HepG2 (cell line): ENCODE measurements around the gene TLR5. TPM values are rescaled to one million over a fixed set of nuclear protein-coding genes. Genes with fewer than 3 reads are reported as not detected.

ENCODE experiments used
- ATM ChIP-seq: fragments of 450-650 bp; IDR thresholded peaks from 2 replicates; pipeline ENCODE4 v1.7.1; 2017; ENCODE audit warnings: mild to moderate bottlenecking, borderline replicate concordance
- CENPBD1 ChIP-seq: sonication (generic); formaldehyde crosslinking; IDR thresholded peaks from 2 replicates; pipeline ENCODE4 v1.8.0; 2022; ENCODE audit warnings: missing genetic modification reagents, low read depth, mild to moderate bottlenecking, borderline replicate concordance
- KLF6 ChIP-seq: IDR thresholded peaks from 2 replicates; pipeline ENCODE4 v1.8.0; 2016; ENCODE audit warnings: missing biosample characterization, missing genetic modification reagents
- MNT ChIP-seq: fragments of 450-650 bp; IDR thresholded peaks from 2 replicates; pipeline ENCODE4 v1.6.1; 2016
- RBM22 ChIP-seq: fragments of 200-400 bp; formaldehyde crosslinking; optimal IDR thresholded peaks from 2 replicates; pipeline ENCODE3; 2017; ENCODE audit warnings: mild to moderate bottlenecking, low read length, moderate library complexity
- ZBTB3 ChIP-seq: sonication (generic); formaldehyde crosslinking; IDR thresholded peaks from 2 replicates; pipeline ENCODE4 v1.4.0; 2020; ENCODE audit warnings: low read depth, mild to moderate bottlenecking, moderate library complexity, missing genetic modification reagents, borderline replicate concordance
- ZNF18 ChIP-seq: sonication (generic); formaldehyde crosslinking; IDR thresholded peaks from 2 replicates; pipeline ENCODE4 v1.8.0; 2022; ENCODE audit warnings: mild to moderate bottlenecking, missing genetic modification reagents; ENCODE audit not compliant: insufficient replicate concordance
- ZNF382 ChIP-seq: sonication (generic); formaldehyde crosslinking; IDR thresholded peaks from 2 replicates; pipeline ENCODE4 v1.5.0; 2020; ENCODE audit warnings: missing genetic modification reagents, mild to moderate bottlenecking, borderline replicate concordance
- ZNF761 ChIP-seq: sonication (generic); formaldehyde crosslinking; conservative IDR thresholded peaks from 2 replicates; pipeline ENCODE4 v1.4.0; 2020; ENCODE audit warnings: mild to moderate bottlenecking, missing genetic modification reagents
- ZNF768 ChIP-seq: sonication (generic); formaldehyde crosslinking; IDR thresholded peaks from 2 replicates; pipeline ENCODE4 v1.4.0; 2020; ENCODE audit warnings: missing genetic modification reagents
- polyA plus RNA-seq, 8 experiments: library from polyadenylated mRNA; depleted of rRNA in 3 of 8; stranded (reverse) in 7 of 8; unstranded in 1 of 8; fragments of >200 nt; fragmentation: Illumina TruSeq in 4 of 8; extraction: Trizol in 4 of 8; gene quantifications; 2 replicates each; pipeline versions ENCODE4 v1.2.1 to v1.2.3, GENCODE V29; 2011 to 2016; ENCODE audit warnings: low read depth in 4 of 8, missing spikeins in 1 of 8, mixed read lengths in 1 of 8; ENCODE audit not compliant: insufficient read depth in 1 of 8
- total RNA-seq, 5 experiments: library from RNA; depleted of rRNA; stranded (reverse); fragments of >200 nt; fragmentation: Illumina TruSeq; extraction: Trizol; gene quantifications; 2 replicates each; pipeline ENCODE4 v1.2.3, GENCODE V29; 2016; ENCODE audit warnings: low read depth in 1 of 5
- TF ChIP-seq, protein P1 (sequence below): sonication (generic); formaldehyde crosslinking; IDR thresholded peaks from 2 replicates; pipeline ENCODE4 v1.4.0; 2020; ENCODE audit warnings: missing genetic modification reagents
- TF ChIP-seq, protein P2 (sequence below): sonication (generic); formaldehyde crosslinking; IDR thresholded peaks from 2 replicates; pipeline ENCODE4 v1.4.0; 2020; ENCODE audit warnings: mild to moderate bottlenecking, missing genetic modification reagents

Gene TLR5
- total and polyA plus RNA-seq, 2 of the 13 experiments (the other 11 are each of a cell fraction or from before 2014, with no cell fraction given), result not detected

GRCh38 chr1:223129229-223129901, 13.7 kb downstream of the TLR5 start (continued):
- TF ChIP-seq, protein P1, sequence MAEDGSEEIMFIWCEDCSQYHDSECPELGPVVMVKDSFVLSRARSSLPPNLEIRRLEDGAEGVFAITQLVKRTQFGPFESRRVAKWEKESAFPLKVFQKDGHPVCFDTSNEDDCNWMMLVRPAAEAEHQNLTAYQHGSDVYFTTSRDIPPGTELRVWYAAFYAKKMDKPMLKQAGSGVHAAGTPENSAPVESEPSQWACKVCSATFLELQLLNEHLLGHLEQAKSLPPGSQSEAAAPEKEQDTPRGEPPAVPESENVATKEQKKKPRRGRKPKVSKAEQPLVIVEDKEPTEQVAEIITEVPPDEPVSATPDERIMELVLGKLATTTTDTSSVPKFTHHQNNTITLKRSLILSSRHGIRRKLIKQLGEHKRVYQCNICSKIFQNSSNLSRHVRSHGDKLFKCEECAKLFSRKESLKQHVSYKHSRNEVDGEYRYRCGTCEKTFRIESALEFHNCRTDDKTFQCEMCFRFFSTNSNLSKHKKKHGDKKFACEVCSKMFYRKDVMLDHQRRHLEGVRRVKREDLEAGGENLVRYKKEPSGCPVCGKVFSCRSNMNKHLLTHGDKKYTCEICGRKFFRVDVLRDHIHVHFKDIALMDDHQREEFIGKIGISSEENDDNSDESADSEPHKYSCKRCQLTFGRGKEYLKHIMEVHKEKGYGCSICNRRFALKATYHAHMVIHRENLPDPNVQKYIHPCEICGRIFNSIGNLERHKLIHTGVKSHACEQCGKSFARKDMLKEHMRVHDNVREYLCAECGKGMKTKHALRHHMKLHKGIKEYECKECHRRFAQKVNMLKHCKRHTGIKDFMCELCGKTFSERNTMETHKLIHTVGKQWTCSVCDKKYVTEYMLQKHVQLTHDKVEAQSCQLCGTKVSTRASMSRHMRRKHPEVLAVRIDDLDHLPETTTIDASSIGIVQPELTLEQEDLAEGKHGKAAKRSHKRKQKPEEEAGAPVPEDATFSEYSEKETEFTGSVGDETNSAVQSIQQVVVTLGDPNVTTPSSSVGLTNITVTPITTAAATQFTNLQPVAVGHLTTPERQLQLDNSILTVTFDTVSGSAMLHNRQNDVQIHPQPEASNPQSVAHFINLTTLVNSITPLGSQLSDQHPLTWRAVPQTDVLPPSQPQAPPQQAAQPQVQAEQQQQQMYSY, result no peak
- TF ChIP-seq ATM, result no peak
- TF ChIP-seq, protein P2, sequence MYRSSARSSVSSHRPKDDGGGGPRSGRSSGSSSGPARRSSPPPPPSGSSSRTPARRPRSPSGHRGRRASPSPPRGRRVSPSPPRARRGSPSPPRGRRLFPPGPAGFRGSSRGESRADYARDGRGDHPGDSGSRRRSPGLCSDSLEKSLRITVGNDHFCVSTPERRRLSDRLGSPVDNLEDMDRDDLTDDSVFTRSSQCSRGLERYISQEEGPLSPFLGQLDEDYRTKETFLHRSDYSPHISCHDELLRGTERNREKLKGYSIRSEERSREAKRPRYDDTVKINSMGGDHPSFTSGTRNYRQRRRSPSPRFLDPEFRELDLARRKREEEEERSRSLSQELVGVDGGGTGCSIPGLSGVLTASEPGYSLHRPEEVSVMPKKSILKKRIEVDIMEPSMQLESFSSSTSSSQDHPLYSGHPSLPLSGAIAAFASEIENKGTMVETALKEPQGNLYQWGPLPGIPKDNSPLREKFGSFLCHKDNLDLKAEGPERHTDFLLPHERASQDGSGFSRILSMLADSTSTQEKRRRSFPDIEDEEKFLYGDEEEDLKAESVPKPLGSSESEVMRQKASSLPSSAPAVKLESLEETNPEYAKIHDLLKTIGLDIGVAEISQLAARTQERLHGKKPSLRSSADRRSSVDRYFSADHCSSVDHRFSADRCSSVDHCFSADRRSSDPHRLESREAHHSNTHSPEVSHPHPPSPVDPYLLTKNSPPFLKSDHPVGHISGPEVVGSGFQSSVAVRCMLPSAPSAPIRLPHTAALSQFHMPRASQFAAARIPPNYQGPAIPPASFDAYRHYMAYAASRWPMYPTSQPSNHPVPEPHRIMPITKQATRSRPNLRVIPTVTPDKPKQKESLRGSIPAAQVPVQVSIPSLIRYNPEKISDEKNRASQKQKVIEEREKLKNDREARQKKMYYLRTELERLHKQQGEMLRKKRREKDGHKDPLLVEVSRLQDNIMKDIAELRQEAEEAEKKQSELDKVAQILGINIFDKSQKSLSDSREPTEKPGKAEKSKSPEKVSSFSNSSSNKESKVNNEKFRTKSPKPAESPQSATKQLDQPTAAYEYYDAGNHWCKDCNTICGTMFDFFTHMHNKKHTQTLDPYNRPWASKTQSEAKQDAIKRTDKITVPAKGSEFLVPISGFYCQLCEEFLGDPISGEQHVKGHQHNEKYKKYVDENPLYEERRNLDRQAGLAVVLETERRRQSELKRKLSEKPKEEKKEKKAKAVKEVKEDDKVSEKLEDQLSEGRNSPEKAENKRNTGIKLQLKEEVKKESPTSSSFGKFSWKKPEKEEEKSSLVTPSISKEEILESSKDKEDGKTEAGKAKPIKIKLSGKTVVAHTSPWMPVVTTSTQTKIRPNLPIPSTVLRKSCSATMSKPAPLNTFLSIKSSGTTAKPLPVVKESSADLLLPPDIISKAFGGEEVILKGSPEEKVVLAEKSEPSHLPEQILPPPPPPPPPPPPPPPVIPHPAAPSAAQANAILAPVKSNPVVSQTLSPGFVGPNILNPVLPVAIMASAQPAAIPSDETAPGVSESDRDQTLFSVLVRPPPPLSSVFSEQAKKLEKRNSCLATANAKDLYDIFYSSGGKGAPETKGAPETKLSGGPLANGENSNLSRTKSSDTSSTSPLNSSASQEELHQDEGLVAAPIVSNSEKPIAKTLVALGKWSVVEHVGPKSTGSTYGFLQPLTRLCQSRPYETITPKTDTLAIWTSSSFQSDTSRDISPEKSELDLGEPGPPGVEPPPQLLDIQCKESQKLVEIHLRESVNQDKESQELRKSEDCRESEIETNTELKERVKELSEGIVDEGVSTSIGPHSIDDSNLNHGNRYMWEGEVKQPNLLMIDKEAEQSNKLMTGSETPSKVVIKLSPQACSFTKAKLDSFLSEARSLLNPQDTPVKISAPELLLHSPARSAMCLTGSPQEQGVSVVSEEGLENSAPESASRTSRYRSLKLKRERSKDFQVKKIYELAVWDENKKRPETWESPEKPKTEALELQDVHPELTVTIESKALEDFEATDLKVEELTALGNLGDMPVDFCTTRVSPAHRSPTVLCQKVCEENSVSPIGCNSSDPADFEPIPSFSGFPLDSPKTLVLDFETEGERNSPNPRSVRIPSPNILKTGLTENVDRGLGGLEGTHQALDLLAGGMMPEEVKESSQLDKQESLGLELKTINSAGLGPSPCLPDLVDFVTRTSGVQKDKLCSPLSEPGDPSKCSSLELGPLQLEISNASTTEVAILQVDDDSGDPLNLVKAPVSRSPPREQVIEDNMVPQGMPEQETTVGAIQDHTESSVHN (CRISPR knock-in tag), result no peak
- no peak for TF ChIP-seq ZBTB3 (CRISPR knock-in tag)
- peak; percentile 59 for TF ChIP-seq MNT
- no peak for TF ChIP-seq CENPBD1 (CRISPR knock-in tag)
- TF ChIP-seq ZNF382 (CRISPR knock-in tag), result no peak
- TF ChIP-seq RBM22, result no peak
- TF ChIP-seq ZNF18, result no peak
- no peak for TF ChIP-seq KLF6 (CRISPR knock-in tag)
- peak; percentile 63; the same call in 1 of the 2 replicates for TF ChIP-seq ZNF768
- TF ChIP-seq ZNF761 (CRISPR knock-in tag), result no peak
